ENCODE results near the gene AK3.
"Not testable (repeated sequence)": the region's sequence is repeated elsewhere in the genome, so short reads cannot be mapped to it uniquely, and the experiment has no call there.

Gene AK3

DNA sequence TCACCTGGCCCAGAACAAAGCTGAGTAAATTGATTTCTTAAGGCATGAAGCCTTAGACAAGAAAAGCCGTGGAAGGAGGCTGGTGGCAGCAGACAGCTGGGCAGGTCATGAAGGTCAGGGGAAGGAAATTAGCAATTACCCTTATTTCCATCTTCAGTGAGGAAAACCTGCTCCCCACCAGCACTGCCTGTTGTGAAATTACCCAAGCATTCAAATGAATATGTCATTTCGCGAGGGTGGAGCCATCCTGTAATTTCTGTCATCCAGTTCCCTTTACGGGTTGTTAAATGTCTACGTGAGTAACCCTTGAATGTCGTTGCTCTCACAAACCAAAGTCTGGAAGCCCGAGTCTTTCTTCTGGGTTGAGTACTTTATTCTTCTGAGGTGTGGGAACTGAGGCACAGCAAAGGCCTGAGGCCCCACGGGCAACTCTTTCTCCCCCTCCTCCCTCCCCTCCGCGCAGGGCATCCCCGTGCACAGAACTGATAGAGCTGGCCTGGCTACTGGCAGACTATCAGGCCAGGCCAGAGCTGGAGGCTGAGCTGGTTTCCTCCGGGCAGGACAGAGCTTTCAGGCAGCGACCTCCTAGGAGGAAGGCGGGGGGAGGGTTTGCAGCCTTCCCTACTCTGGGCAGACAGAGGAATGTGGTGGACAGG, 22.0 kb upstream of the AK3 start:
- peak; percentile 17 for DNase-seq (ENCODE audit: low spot score)
- TF ChIP-seq CTCF (IDR thresholded peaks at IDR 0.05; ENCODE audit: extremely low read depth, insufficient read depth, missing control alignments), result no peak
- in situ Hi-C loops (cut with MboI; ENCODE audit: low pct_unique_long_range_greater_than_20kb, low sequenced_read_pairs, unreplicated experiment), result no loop called here

- DNase-seq (ENCODE audit: low spot score), result peak; percentile 66
- in situ Hi-C loops (cut with MboI; ENCODE audit: low pct_unique_long_range_greater_than_20kb, low sequenced_read_pairs, unreplicated experiment), result no loop called here
- TF ChIP-seq CTCF (IDR thresholded peaks at IDR 0.05; ENCODE audit: extremely low read depth, insufficient read depth, missing control alignments), result peak; percentile 83
Observed at GRCh38 chr9:4762108-4762885, 21.3 kb upstream of the AK3 start.

- in situ Hi-C loops (cut with MboI; ENCODE audit: low pct_unique_long_range_greater_than_20kb, low sequenced_read_pairs, unreplicated experiment), result no loop called here
- TF ChIP-seq CTCF (IDR thresholded peaks at IDR 0.05; ENCODE audit: extremely low read depth, insufficient read depth, missing control alignments), result no peak
- no peak for DNase-seq (ENCODE audit: low spot score)
Observed at GRCh38 chr9:4760122-4760521, 19.1 kb upstream of the AK3 start.

- TF ChIP-seq CTCF (IDR thresholded peaks at IDR 0.05; ENCODE audit: extremely low read depth, insufficient read depth, missing control alignments), result no peak
- in situ Hi-C loops (cut with MboI; ENCODE audit: low pct_unique_long_range_greater_than_20kb, low sequenced_read_pairs, unreplicated experiment), result loop anchor here (10.0 kb wide), 3 partner anchors 228 to 848 kb away; partner anchors contain the start of gene JAK2
- DNase-seq (ENCODE audit: low spot score), result no peak
Observed at GRCh38 chr9:4756420-4756819, 15.4 kb upstream of the AK3 start.

DNA sequence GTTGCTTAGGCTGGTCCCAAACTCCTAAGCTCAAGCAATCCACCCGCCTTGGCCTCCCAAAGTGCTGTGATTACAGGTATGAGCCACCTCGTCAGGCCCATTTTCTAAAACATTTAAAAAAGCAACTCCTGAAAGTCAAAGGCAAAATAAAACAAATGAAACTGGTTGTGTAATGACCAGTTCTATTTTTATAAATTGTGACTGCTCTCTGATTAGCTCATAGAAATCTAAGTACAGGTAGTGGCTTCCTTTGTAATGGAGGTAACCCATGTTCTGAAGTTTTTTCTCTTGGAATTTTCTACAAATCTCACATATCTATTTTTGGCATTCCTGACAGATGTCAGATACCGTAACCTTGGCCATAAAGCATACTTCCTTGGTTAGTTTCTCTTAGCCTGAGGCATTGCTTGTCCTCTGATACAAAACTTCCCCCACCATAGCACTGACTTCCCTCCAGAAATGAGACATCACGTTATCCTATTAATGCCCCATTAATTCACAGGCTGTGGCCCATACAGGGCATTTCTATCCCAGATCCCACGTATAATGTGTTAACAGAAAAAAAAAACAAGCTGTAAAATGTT, 14.1 kb upstream of the AK3 start:
- DNase-seq (ENCODE audit: low spot score), result peak; percentile 30
- TF ChIP-seq CTCF (IDR thresholded peaks at IDR 0.05; ENCODE audit: extremely low read depth, insufficient read depth, missing control alignments), result no peak
- in situ Hi-C loops (cut with MboI; ENCODE audit: low pct_unique_long_range_greater_than_20kb, low sequenced_read_pairs, unreplicated experiment), result loop anchor here (10.0 kb wide), 3 partner anchors 230 to 850 kb away; partner anchors contain the start of gene JAK2

- in situ Hi-C loops (cut with MboI; ENCODE audit: low pct_unique_long_range_greater_than_20kb, low sequenced_read_pairs, unreplicated experiment), result loop anchor here (10.0 kb wide), 3 partner anchors 230 to 850 kb away; partner anchors contain the start of gene JAK2
- DNase-seq (ENCODE audit: low spot score), result not testable (repeated sequence)
Observed at GRCh38 chr9:4754530-4754929, 13.5 kb upstream of the AK3 start.
